Fibroblast of the aortic adventitia (primary cell): Measurements from ENCODE around the gene MBD5. TPM values are rescaled to one million over a fixed set of nuclear protein-coding genes. Genes with fewer than 3 reads are reported as not detected.
A peak's percentile ranks its signal among the peaks of the same experiment; 100 is the strongest.

ENCODE experiments used
- DNase-seq: peaks from one replicate; pipeline ENCODE4 v3.0.0-alpha.2; 2010; ENCODE audit warnings: low read depth
- H3K4me3 ChIP-seq: 2 replicates; pipeline ENCODE4 v1.5.1; 2011; ENCODE audit warnings: low read depth, mild to moderate bottlenecking, control low read depth, low read length, moderate library complexity
- total RNA-seq: library from RNA; depleted of rRNA; stranded (reverse); fragments of >200 nt; gene quantifications from 2 replicates; pipeline ENCODE4 v1.2.3, GENCODE V29; 2012; ENCODE audit warnings: low replicate concordance
- TF ChIP-seq, protein P1 (sequence below): IDR thresholded peaks from 2 replicates; pipeline ENCODE4 v1.5.1; 2011; ENCODE audit warnings: mild to moderate bottlenecking, low read length, control low read depth, inconsistent platforms; ENCODE audit not compliant: insufficient read depth

The MBD5 gene
- total RNA-seq, 1 donor: 41.4 TPM

DNA sequence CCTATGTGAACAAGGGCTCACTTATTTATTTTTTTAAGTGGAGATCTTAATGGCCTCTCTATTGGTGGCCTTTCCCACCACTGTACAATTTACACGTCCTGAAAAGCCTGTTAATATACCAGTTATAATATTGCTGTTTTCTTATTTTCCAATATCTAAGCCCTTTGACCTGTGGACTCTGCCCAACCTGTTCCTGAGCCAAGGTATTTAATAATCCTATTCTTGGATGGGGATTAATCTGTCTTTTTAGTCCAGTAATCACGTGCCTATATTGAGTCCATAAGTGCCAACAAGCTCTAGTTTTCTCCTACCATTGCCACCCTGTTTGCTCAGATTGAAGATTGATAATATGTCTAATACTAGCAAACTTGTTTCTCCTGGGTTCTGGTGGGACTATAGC lies 42.7 kb downstream of the MBD5 start:
- TF ChIP-seq, protein P1, sequence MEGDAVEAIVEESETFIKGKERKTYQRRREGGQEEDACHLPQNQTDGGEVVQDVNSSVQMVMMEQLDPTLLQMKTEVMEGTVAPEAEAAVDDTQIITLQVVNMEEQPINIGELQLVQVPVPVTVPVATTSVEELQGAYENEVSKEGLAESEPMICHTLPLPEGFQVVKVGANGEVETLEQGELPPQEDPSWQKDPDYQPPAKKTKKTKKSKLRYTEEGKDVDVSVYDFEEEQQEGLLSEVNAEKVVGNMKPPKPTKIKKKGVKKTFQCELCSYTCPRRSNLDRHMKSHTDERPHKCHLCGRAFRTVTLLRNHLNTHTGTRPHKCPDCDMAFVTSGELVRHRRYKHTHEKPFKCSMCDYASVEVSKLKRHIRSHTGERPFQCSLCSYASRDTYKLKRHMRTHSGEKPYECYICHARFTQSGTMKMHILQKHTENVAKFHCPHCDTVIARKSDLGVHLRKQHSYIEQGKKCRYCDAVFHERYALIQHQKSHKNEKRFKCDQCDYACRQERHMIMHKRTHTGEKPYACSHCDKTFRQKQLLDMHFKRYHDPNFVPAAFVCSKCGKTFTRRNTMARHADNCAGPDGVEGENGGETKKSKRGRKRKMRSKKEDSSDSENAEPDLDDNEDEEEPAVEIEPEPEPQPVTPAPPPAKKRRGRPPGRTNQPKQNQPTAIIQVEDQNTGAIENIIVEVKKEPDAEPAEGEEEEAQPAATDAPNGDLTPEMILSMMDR: no peak
- no peak for DNase-seq

DNA sequence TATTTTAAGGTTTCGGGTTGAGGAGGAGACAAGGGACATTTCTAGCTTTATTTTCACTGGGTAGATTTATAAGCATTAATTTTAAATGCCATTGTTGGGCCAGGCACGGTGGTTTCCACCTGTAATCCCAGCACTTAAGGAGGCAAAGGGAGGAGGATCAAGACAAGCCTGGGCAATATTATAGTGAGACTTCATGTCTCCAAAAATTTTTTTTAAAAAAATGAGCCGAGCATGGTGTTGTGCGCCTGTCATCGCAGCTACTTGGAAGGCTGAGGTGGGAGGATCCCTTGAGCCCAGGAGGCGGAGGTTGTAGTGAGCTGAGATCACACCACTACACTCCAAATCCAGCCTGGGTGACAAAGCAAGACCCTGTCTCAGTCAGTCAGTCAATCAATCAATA lies 45.0 kb downstream of the MBD5 start:
- H3K4me3 ChIP-seq: no peak overlapping the region
- TF ChIP-seq, protein P1: no peak
- DNase-seq: no peak

More for the DNA sequence above, 42.7 kb downstream of the MBD5 start:
- H3K4me3 ChIP-seq: no peak overlapping the region

DNA sequence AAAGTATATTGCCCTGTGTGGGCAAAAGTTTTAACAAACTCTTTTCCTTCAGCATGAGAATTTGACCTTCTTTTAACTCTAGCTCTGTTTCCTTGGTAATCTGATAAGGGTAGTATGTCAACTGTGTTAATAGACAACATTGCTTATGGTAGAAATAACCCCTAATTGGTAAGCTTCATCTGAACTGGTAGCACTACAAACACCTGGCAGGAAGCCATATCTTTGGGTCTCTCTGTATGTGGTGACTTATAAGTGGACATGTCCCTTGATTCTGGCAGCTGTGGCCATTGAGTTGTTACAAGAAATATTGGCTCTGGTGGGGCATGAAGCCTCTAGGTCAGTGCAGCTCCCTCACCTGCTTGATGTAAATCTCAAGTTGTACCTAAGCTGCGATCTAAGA lies 46.9 kb downstream of the MBD5 start:
- TF ChIP-seq, protein P1: no peak
- DNase-seq: no peak
- no peak overlapping the region for H3K4me3 ChIP-seq

DNA sequence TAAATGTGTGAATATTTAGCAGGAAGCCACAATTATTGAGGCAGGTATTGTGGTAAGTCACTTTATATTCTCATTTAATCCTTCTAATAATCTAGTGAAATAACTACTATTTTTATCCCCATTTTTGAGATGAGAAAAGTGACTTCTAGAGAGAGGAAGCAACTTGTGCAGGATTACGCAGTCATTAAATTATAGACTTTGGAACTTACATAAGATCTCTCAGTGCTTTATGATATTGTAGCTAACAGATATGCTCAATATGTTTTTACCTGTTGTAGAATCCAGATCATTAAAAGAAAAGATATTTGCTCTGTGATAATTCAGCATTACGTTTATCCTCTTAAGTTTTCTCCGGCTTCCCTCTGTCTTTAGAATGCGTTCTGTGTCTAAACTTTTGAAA lies 50.5 kb downstream of the MBD5 start:
- TF ChIP-seq, protein P1: no peak
- no peak for DNase-seq

DNA sequence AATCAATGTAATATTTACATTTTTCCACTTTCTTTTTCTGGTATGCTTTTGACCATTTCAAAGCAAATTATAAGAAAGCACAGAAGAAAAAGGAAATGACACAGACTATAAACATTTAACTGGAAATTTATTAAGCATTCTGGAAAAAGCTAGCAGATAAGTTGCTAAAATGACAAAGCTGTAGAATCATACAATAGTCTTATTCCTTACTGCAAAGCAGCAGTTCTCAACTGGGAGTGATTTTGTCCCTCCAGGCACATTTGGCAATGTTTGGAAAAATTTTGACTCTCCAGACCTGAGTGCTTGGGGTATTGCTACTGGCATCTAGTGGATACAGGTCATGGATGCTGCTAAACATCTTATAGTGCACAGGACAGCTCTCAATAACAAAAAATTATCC lies 75.1 kb downstream of the MBD5 start:
- TF ChIP-seq, protein P1: no peak
- peak; percentile 31 for DNase-seq
- H3K4me3 ChIP-seq: no peak overlapping the region

More for the DNA sequence above, 50.5 kb downstream of the MBD5 start:
- H3K4me3 ChIP-seq: no peak overlapping the region

DNA sequence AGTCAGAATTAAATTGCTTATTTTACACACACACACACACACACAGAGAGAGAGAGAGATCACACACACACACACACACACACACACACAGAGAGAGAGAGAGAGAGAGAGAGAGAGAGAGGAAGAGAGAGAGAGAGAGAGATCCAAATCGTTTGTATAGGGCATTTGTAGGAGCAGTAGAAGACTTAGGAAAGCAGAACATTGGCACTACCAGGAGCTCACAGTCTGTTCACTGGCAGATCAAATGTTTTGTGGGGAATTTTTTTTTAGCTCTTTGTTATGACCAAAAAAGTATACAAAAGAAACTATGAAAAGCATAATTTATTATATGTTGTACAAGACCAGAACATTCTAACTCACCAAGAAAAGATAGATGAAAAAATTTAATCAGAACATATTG lies 81.8 kb downstream of the MBD5 start:
- no peak for DNase-seq
- H3K4me3 ChIP-seq: no peak overlapping the region
- TF ChIP-seq, protein P1: no peak

DNA sequence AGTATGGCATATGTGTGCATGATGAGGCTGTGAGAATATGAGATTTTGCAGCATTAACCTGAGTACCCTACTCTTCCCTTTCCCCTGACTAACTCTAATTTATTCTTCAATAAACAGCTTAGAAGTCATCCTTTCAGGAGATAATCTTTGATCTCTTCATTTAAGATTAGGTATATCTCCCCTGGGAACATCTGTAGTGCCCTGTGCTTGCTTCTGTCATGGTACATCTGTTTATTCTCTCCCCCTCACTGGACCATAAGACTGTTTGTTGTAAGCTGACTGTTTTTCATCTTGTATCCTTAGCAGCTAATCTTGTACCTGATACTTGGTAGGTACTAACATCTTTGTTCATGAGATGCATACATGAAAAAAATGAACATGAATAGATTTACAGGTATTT lies 83.1 kb downstream of the MBD5 start:
- no peak overlapping the region for H3K4me3 ChIP-seq
- DNase-seq: no peak
- TF ChIP-seq, protein P1: no peak
